Skeletal muscle satellite cell (primary cell): Measurements from ENCODE around the gene RBBP5.

ENCODE experiments used
- H3K27me3 ChIP-seq: 2 replicates; pipeline ENCODE4 v1.7.0; 2013; ENCODE audit warnings: low read length; ENCODE audit not compliant: control insufficient read depth, insufficient read depth
- H3K36me3 ChIP-seq: 2 replicates; pipeline ENCODE4 v1.7.0; 2013; ENCODE audit warnings: mild to moderate bottlenecking, control low read depth, low read length; ENCODE audit not compliant: insufficient read depth
- H3K4me1 ChIP-seq: 2 replicates; pipeline ENCODE4 v1.7.0; 2013; ENCODE audit warnings: low read length; ENCODE audit not compliant: control insufficient read depth, insufficient read depth
- H3K4me2 ChIP-seq: 2 replicates; pipeline ENCODE4 v1.7.0; 2013; ENCODE audit warnings: mild to moderate bottlenecking, low read length
- H3K4me3 ChIP-seq: 2 replicates; pipeline ENCODE4 v1.7.0; 2013; ENCODE audit warnings: low read length
- H3K9ac ChIP-seq: 2 replicates; pipeline ENCODE4 v1.7.0; 2013; ENCODE audit warnings: mild to moderate bottlenecking, low read depth, low read length, moderate library complexity
- H3K9me3 ChIP-seq: replicated peaks from 2 replicates; pipeline ENCODE4 v1.7.0; 2013; ENCODE audit warnings: mild to moderate bottlenecking, control low read depth, low read length

RBBP5 gene

DNA sequence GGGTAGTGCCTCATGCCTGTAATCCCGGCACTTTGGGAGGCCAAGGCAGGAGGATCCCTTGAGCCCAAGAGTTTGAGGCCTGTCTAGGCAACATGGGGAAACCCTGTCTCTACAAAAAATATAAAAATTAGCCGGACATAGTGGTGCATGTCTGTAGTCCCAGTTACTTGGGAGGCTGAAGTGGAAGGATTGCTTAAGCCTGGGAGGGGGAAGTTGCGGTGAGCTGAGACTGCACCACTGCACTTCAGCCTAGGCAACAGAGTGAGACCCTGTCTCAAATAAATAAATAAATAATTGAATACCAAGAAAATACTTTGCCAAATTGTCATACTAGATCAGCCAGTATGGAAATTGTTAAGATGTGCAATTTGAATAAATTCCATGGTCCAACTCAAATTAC, 5.9 kb upstream of the RBBP5 start:
- H3K4me1 ChIP-seq, result peaks cover 3% of the 10 kb centered on the region
- no peak overlapping the region for H3K4me2 ChIP-seq
- H3K36me3 ChIP-seq, result no peaks in the 10 kb centered on the region
- no peaks in the 10 kb centered on the region for H3K9me3 ChIP-seq
- no peak overlapping the region for H3K9ac ChIP-seq
- no peak overlapping the region for H3K4me3 ChIP-seq
- H3K27me3 ChIP-seq, result no peaks in the 10 kb centered on the region

DNA sequence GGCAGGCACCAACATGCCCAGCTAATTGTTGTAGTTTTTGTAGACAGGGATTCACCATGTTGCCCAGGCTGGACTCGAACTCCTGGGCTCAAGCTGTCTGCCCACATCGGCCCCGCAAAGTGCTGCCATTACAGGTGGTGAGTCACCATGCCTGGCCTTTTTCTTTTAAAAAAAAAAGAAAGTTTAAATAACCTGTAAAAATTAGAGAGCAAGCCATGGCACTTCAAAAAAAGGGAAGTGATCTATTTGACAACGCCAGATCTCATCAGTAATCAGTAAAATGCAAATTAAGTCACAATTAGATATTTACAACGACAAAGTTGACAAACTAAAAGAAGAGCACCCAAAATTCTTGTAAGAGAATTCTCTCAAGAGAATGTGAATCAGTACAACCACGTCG, 2.9 kb upstream of the RBBP5 start:
- no peaks in the 10 kb centered on the region for H3K9me3 ChIP-seq
- H3K9ac ChIP-seq, result no peak overlapping the region
- H3K4me3 ChIP-seq, result no peak overlapping the region
- no peak overlapping the region for H3K4me2 ChIP-seq
- no peaks in the 10 kb centered on the region for H3K27me3 ChIP-seq
- H3K36me3 ChIP-seq, result no peaks in the 10 kb centered on the region
- peaks cover 18% of the 10 kb centered on the region for H3K4me1 ChIP-seq

DNA sequence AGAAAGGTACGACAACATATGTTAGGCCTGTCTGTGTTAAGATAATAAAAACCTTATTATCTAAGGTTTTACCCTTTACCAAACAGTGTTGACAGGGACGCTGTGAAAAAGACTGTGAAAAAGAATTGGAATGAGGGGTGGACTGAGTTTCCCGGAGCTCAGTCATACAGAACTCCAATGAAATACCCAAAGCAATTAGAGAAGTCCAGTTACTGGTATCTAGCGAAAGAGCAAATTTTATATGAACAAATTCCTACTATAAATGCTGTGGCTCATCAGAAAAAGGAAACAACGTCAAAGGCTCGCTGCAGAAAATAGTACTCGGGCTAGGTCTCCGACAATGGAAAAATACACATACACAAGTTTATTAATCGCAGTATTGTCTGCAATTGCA, 708 bp upstream of the RBBP5 start:
- H3K4me3 ChIP-seq, result peak overlapping the region; percentile 79
- peaks cover 18% of the 10 kb centered on the region for H3K4me1 ChIP-seq
- no peaks in the 10 kb centered on the region for H3K27me3 ChIP-seq
- peak overlapping the region; percentile 88 for H3K9ac ChIP-seq
- no peaks in the 10 kb centered on the region for H3K9me3 ChIP-seq
- H3K36me3 ChIP-seq, result no peaks in the 10 kb centered on the region
- H3K4me2 ChIP-seq, result peak overlapping the region; percentile 81

- H3K4me3 ChIP-seq, result no peak overlapping the region
- peaks cover 18% of the 10 kb centered on the region for H3K4me1 ChIP-seq
- H3K4me2 ChIP-seq, result no peak overlapping the region
- H3K9me3 ChIP-seq, result no peaks in the 10 kb centered on the region
- H3K36me3 ChIP-seq, result peaks cover 8% of the 10 kb centered on the region
- no peaks in the 10 kb centered on the region for H3K27me3 ChIP-seq
- no peak overlapping the region for H3K9ac ChIP-seq
Measured at GRCh38 chr1:205118752-205119151, 3.0 kb downstream of the RBBP5 start.

GRCh38 chr1:205111354-205111753, 10.4 kb downstream of the RBBP5 start:
- H3K27me3 ChIP-seq, result no peaks in the 10 kb centered on the region
- no peak overlapping the region for H3K9ac ChIP-seq
- no peaks in the 10 kb centered on the region for H3K9me3 ChIP-seq
- H3K36me3 ChIP-seq, result peaks cover 11% of the 10 kb centered on the region
- H3K4me2 ChIP-seq, result no peak overlapping the region
- no peak overlapping the region for H3K4me3 ChIP-seq
- no peaks in the 10 kb centered on the region for H3K4me1 ChIP-seq

GRCh38 chr1:205109711-205110110, 12.1 kb downstream of the RBBP5 start:
- Histone ChIP-seq H3K36me3 (peaks cover 22% of the 10 kb centered on the region), H3K4me2 (no peak overlapping the region), H3K9me3 (no peaks in the 10 kb centered on the region), H3K9ac (no peak overlapping the region), H3K4me3 (no peak overlapping the region), H3K27me3 (no peaks in the 10 kb centered on the region), H3K4me1 (no peaks in the 10 kb centered on the region)

DNA sequence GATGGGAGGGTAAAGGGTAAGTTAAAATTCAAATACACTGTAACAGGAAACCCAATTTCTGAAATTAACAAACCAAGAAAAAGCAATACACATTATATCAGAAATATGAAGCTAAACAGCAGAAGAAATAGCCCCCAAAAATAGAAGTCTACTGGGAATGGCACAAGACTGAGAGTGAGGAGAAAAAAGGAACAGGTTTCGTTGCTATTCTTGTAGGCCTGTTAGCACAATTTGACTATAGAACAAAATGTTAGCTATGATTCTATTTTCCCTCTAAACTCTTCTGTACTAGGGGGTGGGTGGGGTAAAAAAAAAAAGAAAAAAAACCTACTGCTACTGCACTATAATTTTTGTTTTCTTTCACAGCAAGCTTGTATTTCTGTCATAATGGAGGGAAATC, 12.5 kb downstream of the RBBP5 start:
- Histone ChIP-seq H3K9me3 (no peaks in the 10 kb centered on the region), H3K36me3 (peaks cover 24% of the 10 kb centered on the region), H3K4me1 (no peaks in the 10 kb centered on the region), H3K4me3 (no peak overlapping the region), H3K27me3 (no peaks in the 10 kb centered on the region), H3K4me2 (no peak overlapping the region), H3K9ac (no peak overlapping the region)

DNA sequence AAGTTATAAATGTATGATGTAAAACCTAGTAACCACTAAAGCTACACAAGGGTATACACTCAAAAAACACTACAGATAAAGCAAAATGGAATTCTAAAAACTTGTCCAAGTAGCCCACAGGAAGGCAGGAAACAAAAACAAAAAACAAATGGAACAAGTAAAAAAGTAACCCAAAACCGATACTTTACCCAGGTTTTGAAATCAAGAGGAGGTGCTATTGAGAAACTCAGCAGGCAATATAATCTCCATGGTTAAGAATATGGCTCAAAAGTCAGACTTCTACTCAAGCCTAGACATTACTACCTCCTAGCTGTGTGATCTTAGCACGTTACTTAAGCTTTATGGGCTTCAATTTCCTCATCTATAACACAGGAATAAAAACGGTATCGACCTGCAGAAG, 13.3 kb downstream of the RBBP5 start:
- Histone ChIP-seq H3K4me3 (no peak overlapping the region), H3K36me3 (peaks cover 26% of the 10 kb centered on the region), H3K9ac (no peak overlapping the region), H3K4me1 (no peaks in the 10 kb centered on the region), H3K9me3 (no peaks in the 10 kb centered on the region), H3K4me2 (no peak overlapping the region), H3K27me3 (no peaks in the 10 kb centered on the region)

- Histone ChIP-seq H3K4me3 (no peak overlapping the region), H3K9me3 (no peaks in the 10 kb centered on the region), H3K27me3 (no peaks in the 10 kb centered on the region), H3K9ac (no peak overlapping the region), H3K4me1 (no peaks in the 10 kb centered on the region), H3K36me3 (peaks cover 33% of the 10 kb centered on the region), H3K4me2 (no peak overlapping the region)
Measured at GRCh38 chr1:205107327-205107726, 14.5 kb downstream of the RBBP5 start.

GRCh38 chr1:205102404-205102803, 19.4 kb downstream of the RBBP5 start:
- Histone ChIP-seq H3K36me3 (peaks cover 71% of the 10 kb centered on the region), H3K9me3 (no peaks in the 10 kb centered on the region)

DNA sequence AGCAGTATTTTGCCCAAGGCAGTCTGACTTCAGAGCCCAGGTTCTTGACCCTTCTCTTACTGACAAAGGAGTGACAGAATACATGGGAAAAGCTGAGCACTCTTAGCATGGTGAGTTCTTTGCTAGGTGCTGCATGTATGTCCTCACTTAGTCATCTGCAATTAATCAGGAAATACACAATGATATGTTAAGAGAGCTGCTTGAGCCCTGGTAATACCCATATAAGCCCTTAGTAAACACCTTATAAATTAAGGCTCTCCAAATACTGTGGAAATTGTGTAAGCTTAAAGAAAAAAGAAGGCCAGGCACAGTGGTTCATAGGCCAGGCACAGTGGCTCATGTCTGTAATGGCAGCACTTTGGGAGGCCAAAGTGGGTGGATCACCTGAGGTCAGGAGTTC, 23.5 kb downstream of the RBBP5 start:
- no peaks in the 10 kb centered on the region for H3K27me3 ChIP-seq
- no peaks in the 10 kb centered on the region for H3K4me1 ChIP-seq
- no peaks in the 10 kb centered on the region for H3K9me3 ChIP-seq
- H3K4me2 ChIP-seq, result no peak overlapping the region
- H3K36me3 ChIP-seq, result peaks cover 71% of the 10 kb centered on the region
- no peak overlapping the region for H3K9ac ChIP-seq
- H3K4me3 ChIP-seq, result no peak overlapping the region

More at GRCh38 chr1:205102404-205102803, 19.4 kb downstream of the RBBP5 start:
- Histone ChIP-seq H3K4me1 (no peaks in the 10 kb centered on the region), H3K4me2 (no peak overlapping the region), H3K4me3 (no peak overlapping the region), H3K27me3 (no peaks in the 10 kb centered on the region), H3K9ac (no peak overlapping the region)

- H3K4me1 ChIP-seq, result no peaks in the 10 kb centered on the region
- H3K36me3 ChIP-seq, result peaks cover 60% of the 10 kb centered on the region
Measured at GRCh38 chr1:205095422-205095821, 26.4 kb downstream of the RBBP5 start.

More at GRCh38 chr1:205095422-205095821, 26.4 kb downstream of the RBBP5 start:
- no peak overlapping the region for H3K4me3 ChIP-seq
- H3K27me3 ChIP-seq, result no peaks in the 10 kb centered on the region
- no peak overlapping the region for H3K4me2 ChIP-seq
- H3K9ac ChIP-seq, result no peak overlapping the region
- H3K9me3 ChIP-seq, result no peaks in the 10 kb centered on the region
